HEK293 (cell line): ENCODE results near the gene PAK6.

ENCODE experiments used
- KLF1 ChIP-seq: fragments of 450-650 bp; formaldehyde crosslinking; IDR thresholded peaks from 2 replicates; pipeline ENCODE4 v1.5.1; 2016; ENCODE audit warnings: missing biosample characterization, missing genetic modification characterization
- MEIS1 ChIP-seq: sonication (generic); formaldehyde crosslinking; IDR thresholded peaks from 2 replicates; pipeline ENCODE4 v1.8.1; 2022; ENCODE audit warnings: missing genetic modification reagents, mild to moderate bottlenecking, borderline replicate concordance
- REPIN1 ChIP-seq: fragments of 450-650 bp; formaldehyde crosslinking; IDR thresholded peaks from 2 replicates; pipeline ENCODE4 v1.5.1; 2017; ENCODE audit warnings: missing biosample characterization, missing genetic modification characterization, low read depth
- TRIM28 ChIP-seq: IDR thresholded peaks from 2 replicates; pipeline ENCODE4 v1.6.1; 2011; ENCODE audit warnings: low read length, control low read depth, borderline replicate concordance
- ZFP69B ChIP-seq: fragments of 450-650 bp; formaldehyde crosslinking; IDR thresholded peaks from 2 replicates; pipeline ENCODE4 v1.5.1; 2016; ENCODE audit warnings: missing biosample characterization, missing genetic modification characterization
- ZNF114 ChIP-seq: fragments of 450-650 bp; formaldehyde crosslinking; IDR thresholded peaks from 2 replicates; pipeline ENCODE4 v1.5.0; 2017; ENCODE audit warnings: missing biosample characterization, missing genetic modification characterization
- ZNF324 ChIP-seq: fragments of 450-650 bp; formaldehyde crosslinking; IDR thresholded peaks from 2 replicates; pipeline ENCODE4 v1.5.1; 2016; ENCODE audit warnings: missing biosample characterization, missing genetic modification characterization
- ZNF341 ChIP-seq: fragments of 450-650 bp; formaldehyde crosslinking; IDR thresholded peaks from 2 replicates; pipeline ENCODE4; 2016; ENCODE audit warnings: low read depth, missing biosample characterization, missing genetic modification characterization
- ZNF391 ChIP-seq: fragments of 450-650 bp; formaldehyde crosslinking; IDR thresholded peaks from 2 replicates; pipeline ENCODE4 v1.5.1; 2016; ENCODE audit warnings: low read depth, missing biosample characterization, missing genetic modification characterization, borderline replicate concordance
- ZNF530 ChIP-seq: fragments of 450-650 bp; formaldehyde crosslinking; IDR thresholded peaks from 2 replicates; pipeline ENCODE4 v1.5.1; 2016; ENCODE audit warnings: low read depth, missing biosample characterization, missing genetic modification characterization
- ZNF776 ChIP-seq: fragments of 450-650 bp; formaldehyde crosslinking; IDR thresholded peaks from 2 replicates; pipeline ENCODE4 v1.5.0; 2017; ENCODE audit warnings: missing biosample characterization, missing genetic modification characterization, borderline replicate concordance
- TF ChIP-seq, protein P1 (sequence below): fragments of 450-650 bp; formaldehyde crosslinking; IDR thresholded peaks from 2 replicates; pipeline ENCODE4 v1.5.1; 2016; ENCODE audit warnings: missing biosample characterization, missing genetic modification characterization
- TF ChIP-seq, protein P2 (sequence below): fragments of 450-650 bp; formaldehyde crosslinking; IDR thresholded peaks from 2 replicates; pipeline ENCODE4 v1.5.1; 2016; ENCODE audit warnings: missing biosample characterization, missing genetic modification characterization

DNA sequence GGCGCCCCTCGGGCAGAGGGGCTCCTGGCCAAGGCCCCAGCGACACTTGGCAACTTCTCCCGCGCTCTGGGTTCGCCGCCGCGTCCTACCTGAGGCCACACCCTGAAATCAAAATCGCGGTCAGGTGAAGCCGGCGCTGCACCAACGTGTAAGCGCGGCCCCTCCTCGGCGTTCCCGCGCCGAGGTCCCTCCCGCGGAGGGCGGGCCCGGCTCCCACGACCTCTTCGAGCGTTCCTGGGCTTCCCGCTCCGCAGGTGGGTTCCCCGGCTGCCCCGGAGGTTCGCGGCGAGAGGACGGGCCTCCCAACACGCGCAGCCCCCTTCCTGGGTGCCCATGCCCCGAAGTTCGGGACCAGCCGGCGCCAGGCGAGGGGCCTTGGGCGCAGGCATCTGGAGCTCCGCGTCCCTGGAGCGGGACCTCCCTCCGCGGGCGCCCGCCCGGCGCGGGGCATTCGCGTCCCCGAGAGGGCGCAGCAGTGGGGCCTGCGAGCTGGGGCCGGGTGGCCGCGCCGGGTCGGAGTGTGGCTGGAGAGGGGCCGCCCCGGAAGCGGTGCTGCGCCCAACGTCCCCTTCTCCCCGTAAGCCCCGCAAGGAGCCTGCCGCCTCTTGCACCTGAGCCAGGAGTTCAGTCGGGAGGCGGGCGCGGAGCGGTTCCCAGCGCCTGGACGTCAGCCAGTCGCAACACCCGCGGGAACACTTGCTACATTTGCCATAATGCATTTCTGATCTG is 13.7 kb downstream of the PAK6 start:
- TF ChIP-seq, protein P1, sequence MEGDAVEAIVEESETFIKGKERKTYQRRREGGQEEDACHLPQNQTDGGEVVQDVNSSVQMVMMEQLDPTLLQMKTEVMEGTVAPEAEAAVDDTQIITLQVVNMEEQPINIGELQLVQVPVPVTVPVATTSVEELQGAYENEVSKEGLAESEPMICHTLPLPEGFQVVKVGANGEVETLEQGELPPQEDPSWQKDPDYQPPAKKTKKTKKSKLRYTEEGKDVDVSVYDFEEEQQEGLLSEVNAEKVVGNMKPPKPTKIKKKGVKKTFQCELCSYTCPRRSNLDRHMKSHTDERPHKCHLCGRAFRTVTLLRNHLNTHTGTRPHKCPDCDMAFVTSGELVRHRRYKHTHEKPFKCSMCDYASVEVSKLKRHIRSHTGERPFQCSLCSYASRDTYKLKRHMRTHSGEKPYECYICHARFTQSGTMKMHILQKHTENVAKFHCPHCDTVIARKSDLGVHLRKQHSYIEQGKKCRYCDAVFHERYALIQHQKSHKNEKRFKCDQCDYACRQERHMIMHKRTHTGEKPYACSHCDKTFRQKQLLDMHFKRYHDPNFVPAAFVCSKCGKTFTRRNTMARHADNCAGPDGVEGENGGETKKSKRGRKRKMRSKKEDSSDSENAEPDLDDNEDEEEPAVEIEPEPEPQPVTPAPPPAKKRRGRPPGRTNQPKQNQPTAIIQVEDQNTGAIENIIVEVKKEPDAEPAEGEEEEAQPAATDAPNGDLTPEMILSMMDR (tag by site-specific recombination) = no peak
- no peak for TF ChIP-seq ZNF114 (tag by site-specific recombination)
- TF ChIP-seq ZNF324 (tag by site-specific recombination) = no peak
- no peak for TF ChIP-seq KLF1 (tag by site-specific recombination)
- TF ChIP-seq TRIM28 = no peak
- TF ChIP-seq ZNF776 (tag by site-specific recombination) = no peak
- no peak for TF ChIP-seq MEIS1 (CRISPR knock-in tag)
- TF ChIP-seq ZNF391 (tag by site-specific recombination) = no peak
- no peak for TF ChIP-seq ZNF530 (tag by site-specific recombination)
- TF ChIP-seq REPIN1 (tag by site-specific recombination) = no peak
- no peak for TF ChIP-seq ZNF341 (tag by site-specific recombination)
- TF ChIP-seq, protein P2, sequence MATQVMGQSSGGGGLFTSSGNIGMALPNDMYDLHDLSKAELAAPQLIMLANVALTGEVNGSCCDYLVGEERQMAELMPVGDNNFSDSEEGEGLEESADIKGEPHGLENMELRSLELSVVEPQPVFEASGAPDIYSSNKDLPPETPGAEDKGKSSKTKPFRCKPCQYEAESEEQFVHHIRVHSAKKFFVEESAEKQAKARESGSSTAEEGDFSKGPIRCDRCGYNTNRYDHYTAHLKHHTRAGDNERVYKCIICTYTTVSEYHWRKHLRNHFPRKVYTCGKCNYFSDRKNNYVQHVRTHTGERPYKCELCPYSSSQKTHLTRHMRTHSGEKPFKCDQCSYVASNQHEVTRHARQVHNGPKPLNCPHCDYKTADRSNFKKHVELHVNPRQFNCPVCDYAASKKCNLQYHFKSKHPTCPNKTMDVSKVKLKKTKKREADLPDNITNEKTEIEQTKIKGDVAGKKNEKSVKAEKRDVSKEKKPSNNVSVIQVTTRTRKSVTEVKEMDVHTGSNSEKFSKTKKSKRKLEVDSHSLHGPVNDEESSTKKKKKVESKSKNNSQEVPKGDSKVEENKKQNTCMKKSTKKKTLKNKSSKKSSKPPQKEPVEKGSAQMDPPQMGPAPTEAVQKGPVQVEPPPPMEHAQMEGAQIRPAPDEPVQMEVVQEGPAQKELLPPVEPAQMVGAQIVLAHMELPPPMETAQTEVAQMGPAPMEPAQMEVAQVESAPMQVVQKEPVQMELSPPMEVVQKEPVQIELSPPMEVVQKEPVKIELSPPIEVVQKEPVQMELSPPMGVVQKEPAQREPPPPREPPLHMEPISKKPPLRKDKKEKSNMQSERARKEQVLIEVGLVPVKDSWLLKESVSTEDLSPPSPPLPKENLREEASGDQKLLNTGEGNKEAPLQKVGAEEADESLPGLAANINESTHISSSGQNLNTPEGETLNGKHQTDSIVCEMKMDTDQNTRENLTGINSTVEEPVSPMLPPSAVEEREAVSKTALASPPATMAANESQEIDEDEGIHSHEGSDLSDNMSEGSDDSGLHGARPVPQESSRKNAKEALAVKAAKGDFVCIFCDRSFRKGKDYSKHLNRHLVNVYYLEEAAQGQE (tag by site-specific recombination) = no peak
- no peak for TF ChIP-seq ZFP69B (tag by site-specific recombination)
